Stimulated activated CD4-positive, alpha-beta T cell treated with anti-CD3 and anti-CD28 coated beads, Interleukin-4, amount 100 ng/mL, for 4 hours (primary cell): Measurements from ENCODE around the gene SLAMF1.
"Not testable (repeated sequence)": the region's sequence is repeated elsewhere in the genome, so short reads cannot be mapped to it uniquely, and the experiment has no call there.

Experiments used
- DNase-seq, 2 experiments: peaks; one replicate each; pipeline ENCODE4 v3.0.0-alpha.2; 2020

SLAMF1 gene

GRCh38 chr1:160646711-160647328 lies at the start of gene SLAMF1:
TSS of gene SLAMF1 (minus strand) at chr1:160647044. CDS start at chr1:160646945, 99 bp downstream.
- peak in 1 of 2 experiments; percentile 49 for DNase-seq

GRCh38 chr1:160692390-160692789 lies 45.5 kb upstream of the SLAMF1 start:
- not testable (repeated sequence) for DNase-seq

GRCh38 chr1:160685266-160685665 lies 38.4 kb upstream of the SLAMF1 start:
- DNase-seq, result no peak

- no peak for DNase-seq
Measured at GRCh38 chr1:160682983-160683865, 36.4 kb upstream of the SLAMF1 start.

GRCh38 chr1:160681891-160682140 lies 35.0 kb upstream of the SLAMF1 start:
- DNase-seq, result no peak

GRCh38 chr1:160681066-160681890 lies 34.4 kb upstream of the SLAMF1 start:
- DNase-seq, result peak; percentile 80 to 81

- no peak for DNase-seq
Measured at GRCh38 chr1:160680399-160680798, 33.6 kb upstream of the SLAMF1 start.

GRCh38 chr1:160679893-160680292 lies 33.0 kb upstream of the SLAMF1 start:
- no peak for DNase-seq

GRCh38 chr1:160676869-160677597 lies 30.2 kb upstream of the SLAMF1 start:
- DNase-seq, result no peak

- DNase-seq, result peak; percentile 70 to 74
Measured at GRCh38 chr1:160675641-160676410, 29.0 kb upstream of the SLAMF1 start.

GRCh38 chr1:160674415-160674814 lies 27.6 kb upstream of the SLAMF1 start:
- DNase-seq, result no peak

- peak in 1 of 2 experiments; percentile 21 for DNase-seq
Measured at GRCh38 chr1:160672789-160673695, 26.2 kb upstream of the SLAMF1 start.

- no peak for DNase-seq
Measured at GRCh38 chr1:160671603-160672517, 25.0 kb upstream of the SLAMF1 start.

GRCh38 chr1:160670701-160671100 lies 23.9 kb upstream of the SLAMF1 start:
- no peak for DNase-seq

GRCh38 chr1:160669802-160670201 lies 23.0 kb upstream of the SLAMF1 start:
- DNase-seq, result no peak

GRCh38 chr1:160669276-160669675 lies 22.4 kb upstream of the SLAMF1 start:
- DNase-seq, result no peak

- no peak for DNase-seq
Measured at GRCh38 chr1:160667896-160668295, 21.1 kb upstream of the SLAMF1 start.

- DNase-seq, result no peak
Measured at GRCh38 chr1:160666079-160666442, 19.2 kb upstream of the SLAMF1 start.

- DNase-seq, result no peak
Measured at GRCh38 chr1:160665330-160666078, 18.7 kb upstream of the SLAMF1 start.
